Tibial nerve (tissue), 4 donors: ENCODE results near the gene RAB11FIP4.

Experiments
- EP300 ChIP-seq, 2 donors: sonication (generic); formaldehyde crosslinking; IDR thresholded peaks; one replicate each; pipeline ENCODE4 v1.6.1; 2017; ENCODE audit warnings: antibody characterized with exemption in 2 of 2, mild to moderate bottlenecking in 1 of 2
- POLR2A ChIP-seq, 2 donors: fragments of 450-650 bp; IDR thresholded peaks; one replicate each; pipeline ENCODE4 v1.6.1; 2017; ENCODE audit warnings: antibody characterized with exemption in 2 of 2, mild to moderate bottlenecking in 2 of 2, moderate library complexity in 2 of 2
- TF ChIP-seq, protein P1 (sequence below), 5 experiments: fragments of 200-600 bp in 3 of 5; fragments of 450-650 bp in 2 of 5; sonication (generic) in 3 of 5; IDR thresholded peaks; one replicate each; pipeline ENCODE4 v1.5.1; 2016 to 2019; ENCODE audit warnings: antibody characterized with exemption in 5 of 5, mild to moderate bottlenecking in 3 of 5, moderate library complexity in 2 of 5

DNA sequence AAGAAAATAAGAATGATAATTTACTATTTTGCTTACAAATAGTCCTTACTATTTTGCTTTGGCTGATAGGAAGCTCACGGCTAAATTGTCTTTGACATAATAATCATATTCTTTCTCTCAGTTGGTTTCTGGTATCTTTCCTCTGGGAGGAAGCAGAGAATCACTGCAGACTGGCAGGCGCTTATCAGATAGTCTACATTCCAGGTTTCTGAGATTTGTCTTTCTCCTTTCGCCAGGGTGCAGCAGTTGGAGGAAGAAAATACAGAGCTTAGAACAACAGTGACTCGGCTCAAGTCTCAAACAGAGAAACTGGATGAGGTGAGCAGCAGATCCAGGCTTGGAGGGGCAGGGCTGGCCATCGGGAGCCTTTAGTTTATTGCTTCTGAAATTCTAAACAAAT, 136.1 kb downstream of the RAB11FIP4 start:
- TF ChIP-seq POLR2A (IDR thresholded peaks at IDR 0.05) (no peak), EP300 (IDR thresholded peaks at IDR 0.05) (no peak)
- TF ChIP-seq, protein P1, sequence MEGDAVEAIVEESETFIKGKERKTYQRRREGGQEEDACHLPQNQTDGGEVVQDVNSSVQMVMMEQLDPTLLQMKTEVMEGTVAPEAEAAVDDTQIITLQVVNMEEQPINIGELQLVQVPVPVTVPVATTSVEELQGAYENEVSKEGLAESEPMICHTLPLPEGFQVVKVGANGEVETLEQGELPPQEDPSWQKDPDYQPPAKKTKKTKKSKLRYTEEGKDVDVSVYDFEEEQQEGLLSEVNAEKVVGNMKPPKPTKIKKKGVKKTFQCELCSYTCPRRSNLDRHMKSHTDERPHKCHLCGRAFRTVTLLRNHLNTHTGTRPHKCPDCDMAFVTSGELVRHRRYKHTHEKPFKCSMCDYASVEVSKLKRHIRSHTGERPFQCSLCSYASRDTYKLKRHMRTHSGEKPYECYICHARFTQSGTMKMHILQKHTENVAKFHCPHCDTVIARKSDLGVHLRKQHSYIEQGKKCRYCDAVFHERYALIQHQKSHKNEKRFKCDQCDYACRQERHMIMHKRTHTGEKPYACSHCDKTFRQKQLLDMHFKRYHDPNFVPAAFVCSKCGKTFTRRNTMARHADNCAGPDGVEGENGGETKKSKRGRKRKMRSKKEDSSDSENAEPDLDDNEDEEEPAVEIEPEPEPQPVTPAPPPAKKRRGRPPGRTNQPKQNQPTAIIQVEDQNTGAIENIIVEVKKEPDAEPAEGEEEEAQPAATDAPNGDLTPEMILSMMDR (IDR thresholded peaks at IDR 0.05) = no peak
